GM12878 (cell line): ENCODE data around the gene LRRIQ1.

Source experiments
- CTCF ChIP-seq, 3 experiments: IDR thresholded peaks in 2 of 3; conservative IDR thresholded peaks in 1 of 3; 2 replicates each; pipeline ENCODE4 v1.5.1; 2011; ENCODE audit warnings: low read depth in 3 of 3, low read length in 3 of 3, mild to moderate bottlenecking in 3 of 3, control low read depth in 2 of 3, moderate library complexity in 2 of 3, inconsistent platforms in 1 of 3, mixed read lengths in 1 of 3; ENCODE audit not compliant: control insufficient read depth in 2 of 3, insufficient read depth in 1 of 3; ENCODE audit errors: extremely low read depth in 1 of 3
- EP300 ChIP-seq, 2 experiments: fragments of 150-350 bp in 1 of 2; IDR thresholded peaks; 2 replicates each; pipeline ENCODE4 v1.6.1; 2011 to 2012; ENCODE audit warnings: low read depth in 2 of 2, low read length in 2 of 2, borderline replicate concordance in 1 of 2, improper control_type of control experiment in 1 of 2, inconsistent platforms in 1 of 2; ENCODE audit not compliant: control insufficient read depth in 1 of 2
- POLR2AphosphoS5 ChIP-seq: IDR thresholded peaks from 2 replicates; pipeline ENCODE4 v1.6.1; 2011; ENCODE audit warnings: mild to moderate bottlenecking, low read length, inconsistent platforms
- ZBTB33 ChIP-seq: fragments of 450-650 bp; IDR thresholded peaks from 2 replicates; pipeline ENCODE4 v1.6.1; 2017; ENCODE audit warnings: mild to moderate bottlenecking
- ZSCAN29 ChIP-seq: fragments of 450-650 bp; IDR thresholded peaks from 2 replicates; pipeline ENCODE4 v1.6.1; 2017; ENCODE audit warnings: mild to moderate bottlenecking, moderate library complexity
- ZZZ3 ChIP-seq: IDR thresholded peaks from 2 replicates; pipeline ENCODE4 v1.6.1; 2011; ENCODE audit warnings: low read depth; ENCODE audit not compliant: control insufficient read depth, insufficient read length

GRCh38 chr12:85017618-85018017 is 18.5 kb upstream of the LRRIQ1 start:
- TF ChIP-seq CTCF (IDR thresholded peaks at IDR 0.05 in 2 of 3, conservative IDR thresholded peaks at IDR 0.05 in 1 of 3; ENCODE audit: control insufficient read depth in 2 of 3, extremely low read depth in 1 of 3, insufficient read depth in 1 of 3, low read depth in 3 of 3, low read length in 3 of 3): no peak
- TF ChIP-seq ZSCAN29: no peak
- TF ChIP-seq EP300 (IDR thresholded peaks at IDR 0.05; ENCODE audit: borderline replicate concordance in 1 of 2, control insufficient read depth in 1 of 2, low read depth in 2 of 2, low read length in 2 of 2): no peak
- TF ChIP-seq ZZZ3: no peak
- TF ChIP-seq POLR2AphosphoS5: no peak
- no peak for TF ChIP-seq ZBTB33
